ENCODE measurements around the gene SLX4.

The SLX4 gene

DNA sequence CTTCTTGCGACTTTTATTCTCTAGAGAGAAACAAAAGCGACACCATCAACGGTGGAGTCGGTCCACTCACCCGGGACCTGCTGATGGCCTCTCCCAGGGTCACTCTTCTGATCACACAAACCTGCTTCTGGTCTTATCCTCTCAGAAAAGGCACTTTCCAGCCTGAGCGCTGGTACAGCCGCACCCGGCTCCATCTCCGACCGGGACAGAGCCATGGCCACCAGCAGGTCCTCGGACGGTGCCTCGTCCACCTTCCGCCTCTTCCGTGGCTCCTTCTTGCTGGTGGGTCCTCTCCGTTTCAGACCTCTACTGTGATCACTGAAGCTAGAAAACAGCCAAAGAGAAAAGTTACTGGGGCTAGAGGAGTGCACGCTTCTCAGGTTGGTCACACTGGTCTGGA lies 13.7 kb downstream of the SLX4 start:
- no peak for DNase-seq

DNA sequence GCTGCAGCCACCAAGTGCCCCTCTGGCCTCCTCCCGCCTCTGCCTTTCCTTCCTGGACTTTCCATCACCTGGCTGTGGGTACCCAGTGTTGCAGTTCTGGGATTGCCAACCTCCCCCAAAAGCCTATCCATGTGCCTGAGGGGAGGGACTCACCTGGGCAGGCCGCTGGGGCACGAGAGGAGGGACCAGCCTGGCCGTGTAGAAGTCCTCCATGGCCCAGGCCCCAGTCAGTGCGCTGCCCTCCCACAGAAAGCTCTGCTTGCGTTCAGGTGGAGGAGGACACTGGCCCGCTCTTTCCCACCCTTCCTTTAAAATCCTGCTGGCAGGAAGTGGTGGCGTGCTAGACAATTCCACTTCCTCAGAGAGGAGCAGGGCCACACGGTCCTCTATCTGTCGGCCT lies 14.2 kb downstream of the SLX4 start:
- no peak for DNase-seq

DNA sequence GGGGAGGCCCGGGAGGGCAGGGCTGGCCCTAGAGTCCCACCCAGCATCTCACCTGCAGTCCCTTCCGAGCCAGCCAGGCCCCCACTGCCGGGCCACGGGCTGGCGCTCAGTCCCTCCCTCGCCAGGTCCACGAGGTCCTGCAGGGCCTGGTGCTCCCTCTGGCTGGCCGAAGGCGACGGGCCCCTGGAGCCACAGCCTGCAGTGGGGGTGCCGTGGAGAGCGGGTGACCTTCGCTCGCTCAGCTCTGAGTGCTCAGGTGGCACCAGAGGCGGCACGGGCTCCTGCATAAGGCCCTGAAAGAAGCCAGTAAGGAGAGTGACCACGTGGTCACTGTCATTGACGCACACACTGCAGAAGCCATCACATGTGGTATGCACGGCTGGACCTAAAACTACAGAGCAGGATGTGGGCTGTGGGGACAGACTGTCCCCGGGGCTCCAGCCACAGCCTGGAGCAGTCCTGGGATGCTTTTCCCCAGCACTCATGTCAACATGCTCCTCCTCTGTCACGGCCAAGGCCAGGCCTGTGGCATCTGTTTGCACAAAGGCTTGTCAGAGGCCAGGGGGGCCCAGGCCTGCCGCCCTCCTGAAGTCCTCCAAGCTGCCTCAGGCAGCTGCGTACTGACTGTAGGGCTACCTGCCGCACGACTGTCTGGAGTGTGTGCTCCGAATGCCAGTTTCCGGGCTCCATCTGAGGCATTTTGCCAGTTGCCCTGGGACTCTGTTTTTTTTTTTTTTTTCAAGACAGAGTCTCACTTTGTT lies 15.1 kb downstream of the SLX4 start:
- DNase-seq, result no peak

DNA sequence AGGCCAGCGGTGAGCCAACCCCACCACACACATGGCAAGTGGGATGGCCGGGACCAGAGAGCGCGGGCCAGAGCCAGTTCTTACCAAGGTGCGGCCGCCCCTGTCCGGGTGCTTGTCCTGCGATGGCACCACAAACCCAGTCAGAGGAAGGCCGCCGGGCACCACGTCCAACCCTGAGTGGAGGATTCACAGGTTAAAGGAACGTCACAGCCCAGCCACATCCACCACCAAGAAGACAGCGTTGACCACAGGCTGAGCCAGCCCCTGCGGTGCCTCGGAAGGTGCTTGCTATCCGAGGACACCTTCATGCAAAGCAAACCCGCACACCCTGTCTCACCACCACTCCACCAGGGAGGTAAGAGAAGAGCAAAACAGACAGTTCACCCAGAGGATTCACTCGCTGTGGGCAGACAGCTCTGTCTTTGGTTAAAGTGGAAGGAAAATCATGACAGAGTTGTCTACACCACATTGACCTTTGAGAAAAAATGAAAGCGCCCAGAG lies 15.8 kb downstream of the SLX4 start:
- no peak for DNase-seq

DNA sequence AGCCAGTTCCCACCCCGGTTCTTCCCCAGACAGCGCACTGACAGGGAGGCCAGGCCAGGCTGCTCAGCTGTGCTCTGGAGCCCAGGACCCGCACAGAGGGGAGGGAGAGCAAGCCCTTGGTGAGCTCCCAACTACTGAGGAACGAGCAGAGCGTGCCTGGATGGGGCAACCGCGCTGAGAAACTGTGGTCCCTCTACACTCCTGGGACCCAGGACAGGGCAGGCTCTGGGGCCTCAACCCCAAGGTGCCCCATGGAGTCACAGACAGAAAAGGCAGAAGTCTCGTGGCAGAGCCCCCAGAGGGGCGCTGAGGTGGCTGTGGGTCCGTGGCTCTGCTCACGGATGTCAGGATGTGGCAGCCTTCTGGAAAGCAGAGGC lies 16.3 kb downstream of the SLX4 start:
- no peak for DNase-seq

DNA sequence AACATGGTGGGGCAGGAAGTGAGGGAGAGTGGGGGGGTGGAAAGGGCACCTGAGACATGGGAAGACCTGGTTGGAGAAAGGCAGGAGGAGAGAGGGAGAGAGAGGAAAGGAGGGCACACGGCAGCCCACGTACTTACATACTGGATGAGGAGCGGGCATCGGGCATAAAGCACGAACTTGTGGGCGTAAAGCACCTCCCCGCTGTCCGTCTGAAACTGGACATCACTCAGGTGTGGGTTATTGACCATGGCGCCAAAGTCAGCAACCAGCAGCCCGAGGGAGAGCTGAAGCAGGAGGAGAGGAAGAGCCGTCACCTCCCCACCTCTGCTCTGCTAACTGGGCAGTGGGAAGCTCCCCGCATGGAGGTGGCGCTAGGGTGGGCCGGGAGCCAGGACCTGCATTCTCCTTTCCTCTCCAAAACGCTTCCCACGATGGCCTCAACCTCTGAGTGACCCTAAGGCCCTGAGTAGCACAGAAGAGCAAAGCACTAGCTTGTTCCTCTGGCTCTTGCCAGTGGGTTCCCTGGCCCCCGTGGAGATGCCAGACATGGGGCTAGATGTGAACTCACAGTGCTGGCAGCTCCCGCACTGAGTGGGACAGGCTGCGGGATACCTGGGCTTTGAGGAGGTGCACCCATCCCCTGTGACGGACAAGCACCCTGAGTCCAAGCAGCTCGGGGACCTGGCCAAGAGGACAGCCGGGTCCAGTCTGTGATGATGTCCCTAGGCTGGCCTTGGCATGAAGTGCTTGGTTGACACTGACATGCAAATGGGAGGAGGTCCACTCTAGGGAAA lies 16.9 kb downstream of the SLX4 start:
- no peak for DNase-seq

DNA sequence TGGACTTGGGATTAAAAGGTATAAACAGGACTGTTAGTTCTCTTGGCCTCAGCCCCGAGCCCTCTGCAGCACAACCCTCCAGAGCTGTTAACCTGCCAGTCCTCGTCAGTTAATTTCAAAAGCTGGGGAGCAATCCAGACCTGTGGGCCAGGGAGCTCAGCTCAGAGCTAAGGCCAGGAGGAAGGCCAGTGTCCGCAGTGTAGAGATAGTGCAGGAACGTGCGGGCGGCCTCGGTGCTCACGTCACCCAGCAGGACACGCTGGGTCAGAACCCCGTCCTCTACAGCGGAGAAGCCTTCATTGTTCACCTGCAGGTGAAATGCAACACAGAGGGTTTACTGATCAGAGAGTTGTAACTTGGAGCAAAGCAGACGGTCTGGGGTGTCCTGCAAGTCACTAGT lies 18.8 kb downstream of the SLX4 start:
- DNase-seq, result no peak

DNA sequence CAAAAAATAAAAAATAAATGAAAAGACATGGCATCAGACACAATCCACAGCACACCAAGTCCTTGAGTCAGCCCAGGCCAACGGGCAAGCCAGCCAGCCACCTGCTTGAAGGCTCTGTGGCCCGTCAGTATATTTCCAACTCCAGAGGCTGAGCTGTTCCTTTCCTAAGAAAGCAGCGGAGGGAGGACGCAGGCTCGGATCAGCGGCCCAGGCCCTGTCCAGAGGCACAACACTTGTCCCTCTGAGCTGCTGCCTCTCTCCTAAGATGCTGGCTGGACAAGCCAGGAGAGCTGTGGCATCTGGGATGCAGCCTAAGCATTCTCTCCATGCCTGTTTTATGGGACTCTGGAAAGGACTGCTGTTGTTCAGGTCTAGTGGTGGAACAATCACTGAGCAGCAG lies 19.4 kb downstream of the SLX4 start:
- no peak for DNase-seq

DNA sequence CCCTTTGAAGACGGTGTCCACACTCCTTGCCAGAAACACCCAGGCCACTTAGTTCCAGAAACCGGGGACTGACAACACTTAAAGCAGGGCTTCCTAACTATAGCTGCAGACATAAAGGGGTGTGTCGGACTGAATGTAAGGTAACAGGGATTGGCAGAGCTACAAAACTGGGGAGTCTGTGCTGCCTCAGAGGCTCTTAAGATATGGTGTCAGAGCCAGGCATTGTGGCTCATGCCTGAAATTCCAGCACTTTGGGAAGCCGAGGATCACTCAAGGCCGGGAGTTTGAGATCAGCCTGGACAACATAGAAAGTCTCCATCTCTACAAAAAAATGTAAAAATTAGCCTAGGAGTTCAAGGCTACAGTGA lies 20.0 kb downstream of the SLX4 start:
- no peak for DNase-seq

DNA sequence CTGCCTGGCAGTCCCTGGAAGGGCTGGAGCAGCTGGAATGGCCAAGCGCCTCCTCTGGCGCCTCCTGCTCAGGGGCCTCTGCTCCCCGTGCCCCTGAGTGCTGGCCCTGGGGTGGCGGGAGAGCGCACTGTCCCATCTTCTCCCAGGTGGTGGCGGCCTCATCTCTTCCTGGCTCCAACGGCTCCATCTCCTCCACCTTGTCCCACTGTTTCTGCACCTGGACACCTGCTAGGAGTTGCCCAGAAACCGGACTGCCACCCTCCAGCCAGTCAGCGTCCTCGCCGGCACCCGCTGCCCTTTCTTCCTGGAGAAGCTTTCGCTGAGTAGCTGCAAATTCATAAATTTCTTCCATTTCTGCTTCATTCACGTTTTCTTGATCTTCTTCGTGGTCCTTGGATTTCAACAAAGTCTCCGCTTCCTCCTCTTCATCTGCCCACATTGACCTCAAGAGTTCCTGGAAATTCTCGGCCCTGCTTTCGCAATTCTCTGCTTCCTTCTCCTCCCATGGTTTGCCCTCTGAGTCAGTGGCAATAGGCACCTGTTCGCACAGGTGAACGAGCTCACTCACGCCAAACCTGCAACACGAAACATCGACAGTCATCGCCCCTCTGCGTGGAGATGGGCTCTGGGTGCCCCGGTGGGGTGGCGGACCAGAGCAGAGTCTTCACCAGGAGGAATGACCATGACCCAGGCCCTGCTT lies 20.5 kb downstream of the SLX4 start:
- DNase-seq, result no peak

DNA sequence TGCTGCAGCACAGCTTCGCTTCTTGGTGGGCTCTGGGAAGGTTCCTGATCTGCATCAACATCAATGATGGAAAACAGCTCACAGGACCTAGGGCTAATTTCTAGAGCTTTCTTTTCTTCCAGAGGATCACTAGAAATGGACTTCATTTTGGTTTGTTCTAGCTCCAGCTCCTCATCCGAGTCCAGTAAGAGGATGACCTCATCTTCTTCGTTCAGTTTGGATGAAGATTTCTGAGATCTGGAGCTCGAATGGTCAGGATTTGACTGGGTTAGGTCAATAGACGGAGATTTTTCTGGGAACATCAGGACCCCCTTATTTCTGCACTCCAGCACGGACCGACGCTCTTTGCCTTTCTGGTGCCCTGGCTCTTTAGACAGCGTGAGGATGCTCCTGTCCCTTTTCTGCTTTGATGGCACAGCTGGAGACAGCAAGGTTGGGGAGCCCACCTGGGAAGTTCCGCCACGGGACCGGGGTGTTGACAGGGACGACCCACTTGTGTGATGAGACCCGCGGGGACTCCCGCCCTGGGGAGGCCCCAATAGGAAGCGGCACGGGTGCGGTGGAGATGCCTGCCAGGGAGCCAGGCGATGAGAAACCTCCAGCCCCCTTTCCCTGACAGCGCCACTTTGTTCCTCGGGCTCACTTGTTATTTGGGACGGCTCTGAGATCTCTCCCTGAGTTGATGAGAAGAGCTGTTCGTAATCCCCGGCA lies 21.3 kb downstream of the SLX4 start:
- DNase-seq, result no peak

DNA sequence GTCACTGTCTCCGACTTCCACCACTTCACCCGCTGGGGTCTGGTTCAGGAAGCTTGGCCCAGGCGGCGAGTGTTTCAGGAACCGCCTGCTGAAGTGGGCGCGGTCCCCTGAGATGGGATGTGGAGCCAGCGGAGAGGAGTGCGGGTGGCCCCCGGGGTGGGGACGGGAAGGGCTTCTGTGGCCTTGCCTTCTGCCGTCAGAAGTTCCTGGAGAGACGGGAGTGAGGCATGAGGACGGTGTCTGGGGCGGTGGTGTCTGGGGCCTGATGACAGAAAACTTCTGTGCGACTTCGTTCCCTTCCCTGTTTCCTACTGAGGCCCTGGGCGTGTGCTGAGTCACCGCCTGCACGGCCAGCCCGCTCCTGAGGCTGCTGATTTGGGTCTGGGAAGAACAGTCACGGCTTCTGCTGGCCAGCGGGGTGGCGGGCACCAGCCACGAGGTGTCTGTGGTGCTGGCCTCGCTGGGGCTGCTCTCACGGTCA lies 21.9 kb downstream of the SLX4 start:
- DNase-seq, result no peak

DNA sequence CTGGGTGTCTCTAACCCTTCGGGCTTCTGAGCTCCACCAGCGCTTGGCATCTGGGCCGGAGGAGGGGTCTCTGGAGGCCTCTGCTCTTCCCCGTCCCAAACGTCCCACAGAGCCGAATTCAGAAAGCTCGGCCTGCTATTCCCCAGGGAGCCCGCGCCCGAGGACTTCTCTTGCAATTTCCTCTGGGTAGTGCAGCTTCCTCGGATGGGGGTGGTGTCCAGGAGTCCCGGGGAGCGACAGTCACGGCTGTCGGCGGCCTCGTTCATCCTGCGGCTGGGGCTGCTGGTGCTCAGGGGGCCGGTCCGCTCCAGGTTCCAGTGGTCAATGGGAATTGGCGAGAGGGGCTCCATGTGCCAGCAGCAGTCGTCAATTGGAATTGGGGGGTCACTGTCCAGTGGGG lies 22.4 kb downstream of the SLX4 start:
- no peak for DNase-seq

DNA sequence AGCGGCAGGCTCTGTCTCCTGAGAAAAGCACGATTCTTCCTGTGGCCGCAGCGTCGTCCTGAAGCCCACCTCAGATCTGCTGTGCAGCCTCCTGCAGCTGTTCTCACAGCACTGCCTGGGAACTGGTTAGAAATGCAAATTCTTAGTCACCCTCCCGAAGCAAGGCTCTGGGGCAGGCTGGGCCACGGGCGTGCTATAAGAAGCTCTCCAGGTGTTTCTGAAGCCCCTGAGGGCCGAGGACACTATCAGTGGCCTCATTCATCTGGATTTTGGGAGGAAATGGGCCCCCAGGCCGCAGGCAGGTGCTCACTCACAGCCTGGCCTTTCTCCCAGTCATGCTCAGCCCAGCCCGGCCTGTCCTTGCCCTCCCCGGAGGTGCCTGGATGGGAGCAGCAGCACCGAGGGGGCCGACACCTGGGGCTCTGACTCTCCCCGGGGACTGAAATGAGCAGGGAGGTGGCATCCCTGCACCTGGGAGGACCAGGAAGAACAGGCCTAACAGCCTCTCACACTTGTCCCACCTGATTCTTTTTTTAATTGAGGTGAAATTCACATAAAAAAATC lies 23.8 kb downstream of the SLX4 start:
- DNase-seq, result no peak

DNA sequence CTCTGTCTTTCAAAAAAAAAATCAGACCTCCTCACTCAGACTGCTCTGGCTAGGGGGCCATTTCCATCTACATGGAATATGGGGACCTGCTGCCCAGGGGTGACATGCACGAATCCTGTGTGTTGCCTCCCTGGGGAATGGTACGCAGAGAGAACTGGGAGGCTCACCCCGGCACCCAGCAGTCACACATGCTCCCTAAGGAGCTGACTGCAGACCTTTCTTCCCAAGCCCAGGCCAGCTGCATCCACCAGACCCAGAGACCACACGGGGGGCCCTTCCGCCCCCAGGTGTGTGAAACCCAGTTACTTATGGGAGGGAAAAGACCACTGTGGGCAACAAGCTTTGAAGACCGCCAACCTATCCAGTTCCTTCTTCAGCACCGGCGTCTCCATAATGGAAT lies 27.0 kb downstream of the SLX4 start:
- DNase-seq, result no peak

DNA sequence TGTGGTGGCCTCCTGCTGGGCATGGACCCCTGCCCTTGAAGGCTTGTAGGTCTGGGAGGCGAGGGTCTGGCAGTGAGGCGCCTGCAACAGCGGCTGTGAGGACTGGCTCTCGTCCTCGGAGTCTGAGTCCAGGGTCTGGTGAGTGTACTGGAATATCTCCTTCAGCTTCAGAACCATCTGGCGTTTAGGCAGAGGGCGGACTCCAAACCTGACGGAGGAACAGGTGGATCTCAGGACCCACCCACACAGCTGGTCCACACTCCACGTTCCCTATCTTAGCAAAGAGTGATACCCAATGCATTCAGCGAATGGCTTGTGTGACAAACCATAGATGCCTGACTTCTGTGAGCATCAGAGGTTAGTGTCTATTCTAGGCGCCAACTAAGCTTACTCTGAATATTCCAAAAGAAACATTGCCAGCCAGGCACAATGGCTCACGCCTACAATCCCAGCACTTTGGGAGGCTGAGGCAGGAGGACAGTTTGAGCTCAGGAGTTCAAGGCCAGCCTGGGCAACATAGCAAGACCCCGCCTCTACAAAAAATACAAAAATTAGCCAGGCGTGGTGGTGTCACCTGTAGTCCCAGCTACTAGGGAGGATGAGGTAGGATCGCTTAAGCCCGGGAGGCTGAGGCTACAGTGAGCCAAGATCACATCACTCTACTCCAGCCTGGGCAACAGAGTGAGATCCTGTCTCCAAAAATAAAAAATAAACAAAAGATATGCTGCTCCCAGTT lies 27.9 kb downstream of the SLX4 start:
- no peak for DNase-seq

DNA sequence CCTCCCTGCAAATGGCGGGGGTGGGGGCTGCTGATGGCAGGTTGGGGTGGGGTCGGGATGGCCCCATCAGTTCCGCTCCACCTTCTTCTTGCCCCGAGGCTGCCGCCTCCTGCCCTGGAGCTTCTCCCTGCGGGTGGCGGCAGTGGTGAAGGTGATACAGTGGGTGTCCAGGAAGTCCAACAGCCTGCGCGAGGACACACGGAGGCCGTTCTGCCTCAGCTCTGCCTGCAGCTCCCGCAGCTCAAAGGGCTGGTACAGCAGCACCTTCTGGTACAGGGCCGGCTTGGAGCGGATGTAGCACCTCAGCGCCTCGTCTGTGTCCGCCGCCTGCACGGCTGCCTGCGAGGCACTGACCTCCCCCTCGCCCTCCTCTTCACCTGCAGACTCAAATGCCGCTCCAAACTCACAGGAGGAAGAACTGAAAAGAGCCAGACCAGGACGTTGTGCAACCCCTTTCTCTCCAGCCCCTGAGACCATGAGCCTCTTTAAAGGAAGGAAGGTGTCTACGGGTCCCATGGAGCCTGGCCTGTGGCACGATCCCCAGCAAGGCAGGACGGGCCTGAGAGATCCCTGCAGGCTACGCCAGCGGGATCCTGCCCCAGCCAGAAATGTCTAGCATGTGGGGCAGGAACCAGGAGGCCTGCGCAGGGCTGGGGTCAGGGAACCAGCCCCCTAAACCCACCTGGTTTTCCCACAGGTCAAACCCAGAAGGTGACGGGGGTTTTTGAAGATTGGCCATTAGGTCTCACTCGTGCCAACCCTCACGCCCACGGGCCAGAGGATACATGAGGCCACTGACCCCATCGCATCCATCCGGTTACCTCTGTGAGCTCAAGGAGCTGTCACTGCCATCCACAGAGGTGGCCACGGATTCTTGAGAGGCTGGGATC lies 28.9 kb downstream of the SLX4 start:
- DNase-seq, result no peak

DNA sequence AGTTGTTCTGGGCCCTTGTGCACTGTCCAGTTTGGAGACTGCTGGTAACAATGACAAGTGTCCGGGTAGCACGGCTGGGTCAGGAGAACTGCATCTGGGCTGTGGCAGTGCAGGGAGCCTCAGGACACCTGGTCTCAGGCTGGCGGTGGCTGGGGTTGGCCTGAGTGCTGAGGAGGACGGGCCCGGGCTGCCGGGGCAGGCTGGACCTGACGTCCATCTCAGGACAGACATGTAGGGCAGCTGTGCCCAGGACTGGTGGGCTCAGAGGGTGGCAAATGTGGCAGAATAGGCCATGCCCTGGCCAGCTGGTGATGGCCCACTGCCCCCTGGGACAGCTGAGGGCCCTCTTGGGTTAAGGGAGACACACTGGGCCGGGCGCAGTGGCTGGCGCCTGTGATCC lies 30.0 kb downstream of the SLX4 start:
- no peak for DNase-seq

DNA sequence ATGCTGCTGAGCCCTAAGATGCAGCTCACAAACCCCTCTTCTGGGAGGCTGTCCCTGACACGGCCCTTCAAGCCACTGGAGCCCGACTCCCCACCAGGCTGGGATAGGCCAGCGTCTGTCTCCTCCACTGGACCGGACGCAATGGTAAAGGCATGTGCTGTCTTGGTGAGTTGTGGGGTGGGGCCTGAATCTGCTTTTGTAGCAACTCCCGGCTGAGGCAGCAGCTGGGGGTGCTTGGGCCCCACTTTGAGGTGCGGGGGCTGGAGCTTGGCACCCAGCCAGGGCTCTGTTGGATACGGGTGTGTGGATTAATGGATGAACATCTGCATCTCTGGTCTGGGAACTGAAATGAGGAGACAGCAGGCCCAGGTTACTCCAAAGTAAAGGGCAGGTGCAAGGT lies 30.7 kb downstream of the SLX4 start:
- DNase-seq, result no peak

DNA sequence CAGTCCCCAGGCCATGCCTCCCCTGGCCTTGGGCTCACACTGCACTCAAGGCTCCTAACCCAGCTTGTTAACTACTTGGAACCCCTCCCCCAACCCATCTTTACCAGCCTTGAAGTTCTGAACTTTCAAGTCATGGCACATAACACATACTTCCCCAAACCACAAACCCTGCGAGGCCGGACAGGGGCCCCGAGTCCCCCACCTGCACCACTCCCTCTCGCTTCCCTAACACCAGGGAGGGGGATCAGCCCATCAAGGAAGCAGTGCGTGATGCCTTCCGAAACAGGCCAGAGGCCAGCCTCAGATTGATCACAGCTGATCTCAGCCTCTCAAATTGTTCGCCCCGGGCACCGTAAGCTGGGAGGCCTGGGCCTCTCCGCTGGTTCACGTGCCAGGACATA lies 31.2 kb downstream of the SLX4 start:
- peak; percentile 59 for DNase-seq

DNA sequence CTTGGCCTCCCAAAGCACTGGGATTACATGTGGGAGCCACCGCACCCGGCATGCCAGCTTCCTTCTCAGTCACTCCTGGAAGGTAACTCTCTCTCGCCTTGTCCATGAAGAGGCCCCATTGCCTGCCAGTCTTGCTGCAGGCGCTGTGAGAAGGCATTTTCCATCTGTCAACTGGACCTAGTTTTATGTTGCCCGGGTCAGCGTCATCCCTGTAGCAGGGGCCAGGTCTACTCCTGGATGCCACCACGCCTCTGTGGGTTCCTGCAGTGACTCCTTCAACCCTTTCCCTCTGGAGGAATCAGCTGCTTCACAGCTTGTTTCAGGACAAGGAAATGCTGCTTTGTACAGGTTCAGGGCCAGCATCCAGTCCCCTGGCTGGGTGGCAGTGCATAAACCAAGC lies 31.6 kb downstream of the SLX4 start:
- DNase-seq, result no peak

All from eye (tissue), 1 donor.